ENCODE data around the gene TSC22D2.

Gene TSC22D2

DNA sequence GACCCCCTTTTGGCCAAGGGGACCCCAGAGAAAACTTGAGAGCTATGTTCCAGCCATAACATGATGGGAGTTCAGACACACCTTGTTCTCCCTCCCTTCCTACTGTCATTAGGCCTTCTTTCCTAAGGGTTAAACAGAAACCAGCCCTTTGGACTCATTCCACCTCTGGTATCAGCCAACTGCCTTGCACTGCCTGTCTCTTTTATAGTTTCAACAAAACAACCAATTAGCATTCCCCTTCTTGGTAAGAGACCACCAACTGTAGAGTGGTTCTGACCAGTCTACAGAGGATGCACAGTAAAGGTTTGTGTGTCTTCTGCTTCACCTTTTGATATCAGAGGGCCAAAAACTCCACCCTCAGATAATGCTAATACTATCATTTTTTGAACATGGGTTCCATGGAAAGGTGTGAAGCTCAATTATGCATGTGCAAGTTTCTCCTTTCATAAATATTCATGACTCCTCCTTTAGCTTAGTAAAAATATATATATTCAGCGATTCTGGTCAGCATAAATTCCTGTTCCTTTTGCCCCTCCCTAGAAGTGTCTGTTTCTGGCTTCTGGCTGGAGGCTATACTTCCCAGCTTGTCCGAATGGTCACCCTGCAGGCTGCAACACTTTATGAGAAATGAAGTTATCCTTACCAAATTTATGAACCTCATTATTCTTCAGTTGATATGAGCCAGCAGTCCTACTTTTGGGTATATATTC is 82.3 kb downstream of the TSC22D2 start:
- Histone ChIP-seq H3K36me3 (ENCODE audit: insufficient read depth, low read length) (no peaks in the 10 kb centered on the region), H3K9me3 (ENCODE audit: insufficient read depth, low read depth, low read length) (no peaks in the 10 kb centered on the region), H4K20me1 (ENCODE audit: insufficient read depth, low read length, poor library complexity, severe bottlenecking) (no peaks in the 10 kb centered on the region), H3K27me3 (ENCODE audit: insufficient read depth, low read length, poor library complexity, severe bottlenecking) (no peaks in the 10 kb centered on the region), H3K9ac (ENCODE audit: low read depth, low read length, poor library complexity, severe bottlenecking) (no peak overlapping the region), H2AFZ (ENCODE audit: low read length) (no peak overlapping the region), H3K9me2 (replicated peaks; ENCODE audit: low read depth, low read length) (no peaks in the 10 kb centered on the region), H3K4me3 (ENCODE audit: low read length, poor library complexity, severe bottlenecking) (no peak overlapping the region), H3F3A (ENCODE audit: low read depth) (no peaks in the 10 kb centered on the region), H3K79me2 (ENCODE audit: insufficient read depth, low read length) (no peaks in the 10 kb centered on the region), H3K4me2 (ENCODE audit: low read depth, low read length, poor library complexity, severe bottlenecking) (no peak overlapping the region), H3K4me1 (ENCODE audit: insufficient read depth, low read length, poor library complexity, severe bottlenecking) (no peaks in the 10 kb centered on the region)
- TF ChIP-seq, protein P1, sequence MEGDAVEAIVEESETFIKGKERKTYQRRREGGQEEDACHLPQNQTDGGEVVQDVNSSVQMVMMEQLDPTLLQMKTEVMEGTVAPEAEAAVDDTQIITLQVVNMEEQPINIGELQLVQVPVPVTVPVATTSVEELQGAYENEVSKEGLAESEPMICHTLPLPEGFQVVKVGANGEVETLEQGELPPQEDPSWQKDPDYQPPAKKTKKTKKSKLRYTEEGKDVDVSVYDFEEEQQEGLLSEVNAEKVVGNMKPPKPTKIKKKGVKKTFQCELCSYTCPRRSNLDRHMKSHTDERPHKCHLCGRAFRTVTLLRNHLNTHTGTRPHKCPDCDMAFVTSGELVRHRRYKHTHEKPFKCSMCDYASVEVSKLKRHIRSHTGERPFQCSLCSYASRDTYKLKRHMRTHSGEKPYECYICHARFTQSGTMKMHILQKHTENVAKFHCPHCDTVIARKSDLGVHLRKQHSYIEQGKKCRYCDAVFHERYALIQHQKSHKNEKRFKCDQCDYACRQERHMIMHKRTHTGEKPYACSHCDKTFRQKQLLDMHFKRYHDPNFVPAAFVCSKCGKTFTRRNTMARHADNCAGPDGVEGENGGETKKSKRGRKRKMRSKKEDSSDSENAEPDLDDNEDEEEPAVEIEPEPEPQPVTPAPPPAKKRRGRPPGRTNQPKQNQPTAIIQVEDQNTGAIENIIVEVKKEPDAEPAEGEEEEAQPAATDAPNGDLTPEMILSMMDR (conservative IDR thresholded peaks at IDR 0.05; ENCODE audit: low read length): no peak
- TF ChIP-seq EZH2phosphoT487 (IDR thresholded peaks at IDR 0.05; ENCODE audit: borderline replicate concordance): no peak

GRCh38 chr3:150494411-150494977 is 86.4 kb downstream of the TSC22D2 start:
- H3K4me2 ChIP-seq (ENCODE audit: low read depth, low read length, poor library complexity, severe bottlenecking): no peak overlapping the region
- no peaks in the 10 kb centered on the region for H4K20me1 ChIP-seq (ENCODE audit: insufficient read depth, low read length, poor library complexity, severe bottlenecking)
- no peak overlapping the region for H3K9ac ChIP-seq (ENCODE audit: low read depth, low read length, poor library complexity, severe bottlenecking)
- H3K9me3 ChIP-seq (ENCODE audit: insufficient read depth, low read depth, low read length): no peaks in the 10 kb centered on the region
- H3K4me3 ChIP-seq (ENCODE audit: low read length, poor library complexity, severe bottlenecking): no peak overlapping the region
- no peaks in the 10 kb centered on the region for H3K79me2 ChIP-seq (ENCODE audit: insufficient read depth, low read length)
- H3K4me1 ChIP-seq (ENCODE audit: insufficient read depth, low read length, poor library complexity, severe bottlenecking): no peaks in the 10 kb centered on the region
- H2AFZ ChIP-seq (ENCODE audit: low read length): peak overlapping the region; percentile 41; the same call in 1 of the 2 replicates
- TF ChIP-seq, protein P1 (conservative IDR thresholded peaks at IDR 0.05; ENCODE audit: low read length): no peak
- TF ChIP-seq EZH2phosphoT487 (IDR thresholded peaks at IDR 0.05; ENCODE audit: borderline replicate concordance): no peak
- no peaks in the 10 kb centered on the region for H3K27me3 ChIP-seq (ENCODE audit: insufficient read depth, low read length, poor library complexity, severe bottlenecking)
- no peaks in the 10 kb centered on the region for H3K36me3 ChIP-seq (ENCODE audit: insufficient read depth, low read length)
- H3K9me2 ChIP-seq (replicated peaks; ENCODE audit: low read depth, low read length): no peaks in the 10 kb centered on the region
- no peaks in the 10 kb centered on the region for H3F3A ChIP-seq (ENCODE audit: low read depth)

- Histone ChIP-seq H3K79me2 (ENCODE audit: insufficient read depth, low read length) (no peaks in the 10 kb centered on the region), H3K27me3 (ENCODE audit: insufficient read depth, low read length, poor library complexity, severe bottlenecking) (no peaks in the 10 kb centered on the region), H3K36me3 (ENCODE audit: insufficient read depth, low read length) (no peaks in the 10 kb centered on the region), H3K9ac (ENCODE audit: low read depth, low read length, poor library complexity, severe bottlenecking) (no peak overlapping the region), H3K4me2 (ENCODE audit: low read depth, low read length, poor library complexity, severe bottlenecking) (no peak overlapping the region), H4K20me1 (ENCODE audit: insufficient read depth, low read length, poor library complexity, severe bottlenecking) (no peaks in the 10 kb centered on the region), H3K9me3 (ENCODE audit: insufficient read depth, low read depth, low read length) (no peaks in the 10 kb centered on the region), H2AFZ (ENCODE audit: low read length) (peak overlapping the region; percentile 41; the same call in 1 of the 2 replicates), H3K4me1 (ENCODE audit: insufficient read depth, low read length, poor library complexity, severe bottlenecking) (no peaks in the 10 kb centered on the region), H3F3A (ENCODE audit: low read depth) (no peaks in the 10 kb centered on the region), H3K9me2 (replicated peaks; ENCODE audit: low read depth, low read length) (no peaks in the 10 kb centered on the region), H3K4me3 (ENCODE audit: low read length, poor library complexity, severe bottlenecking) (no peak overlapping the region)
- TF ChIP-seq EZH2phosphoT487 (IDR thresholded peaks at IDR 0.05; ENCODE audit: borderline replicate concordance): no peak
- TF ChIP-seq, protein P1 (conservative IDR thresholded peaks at IDR 0.05; ENCODE audit: low read length): no peak
Measured at GRCh38 chr3:150495149-150495548, 87.1 kb downstream of the TSC22D2 start.
